ENCODE results near the gene SRCIN1. TPM values are rescaled to one million over a fixed set of nuclear protein-coding genes. Genes with fewer than 3 reads are reported as not detected.

Gene SRCIN1
- total RNA-seq, 1 donor from 2014 or later = 0.05 TPM

DNA sequence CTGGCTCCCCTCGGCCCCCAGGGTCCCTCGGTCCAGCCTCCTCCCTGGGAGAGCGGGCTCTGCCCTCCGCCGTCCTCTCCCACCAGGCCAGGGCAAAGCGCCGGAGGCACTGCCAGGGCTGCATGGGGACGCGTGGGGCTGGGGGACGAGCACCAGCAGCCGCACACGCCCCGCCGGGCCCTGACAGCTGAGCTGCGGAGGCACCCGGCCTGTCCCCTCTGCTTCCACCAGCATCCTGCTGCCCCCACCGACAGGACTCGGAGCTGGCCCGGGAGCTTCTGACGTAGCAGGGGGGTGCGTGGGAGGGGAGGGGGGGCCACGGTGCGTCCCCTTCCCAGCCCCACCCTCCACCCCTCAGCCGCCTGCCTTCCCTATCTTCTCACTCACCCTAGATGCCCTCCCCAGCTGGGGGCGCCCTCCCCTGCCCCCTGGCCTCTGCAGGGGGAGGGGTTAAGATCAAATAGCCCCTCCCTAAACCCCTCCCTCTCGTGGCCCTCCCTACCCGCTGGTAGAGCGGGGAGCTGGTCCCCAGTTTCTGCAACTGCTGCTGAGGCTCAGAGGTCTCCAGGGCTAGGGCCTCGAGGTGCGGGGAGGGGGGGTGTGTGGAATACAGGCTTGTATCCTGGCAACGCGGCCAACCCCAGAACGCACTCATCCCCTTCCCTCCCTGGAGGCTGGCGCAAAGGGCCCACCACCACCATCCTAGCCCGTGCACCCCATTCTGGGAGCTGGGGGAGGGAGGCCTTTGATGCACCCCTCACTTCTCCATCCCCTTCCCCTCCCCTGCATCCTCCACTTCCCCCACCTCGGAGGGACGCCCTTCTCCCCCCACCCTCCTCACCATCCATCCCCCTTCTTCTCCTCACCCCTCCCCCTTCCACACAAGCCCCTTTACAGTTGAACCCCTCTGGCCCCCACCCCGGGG lies 1.0 kb downstream of the SRCIN1 start:
- Mint-ChIP-seq H3K9me3 (ENCODE audit: unreplicated experiment) (no peaks in the 10 kb centered on the region), H3K27ac (ENCODE audit: unreplicated experiment) (no peak overlapping the region), H3K4me3 (ENCODE audit: unreplicated experiment) (no peak overlapping the region), H3K4me1 (ENCODE audit: unreplicated experiment) (peaks cover 10% of the 10 kb centered on the region), H3K36me3 (ENCODE audit: unreplicated experiment) (no peaks in the 10 kb centered on the region), H3K27me3 (ENCODE audit: unreplicated experiment) (peaks cover 60% of the 10 kb centered on the region)
- DNase-seq (ENCODE audit: extremely low spot score, unreplicated experiment) = no peak
- TF ChIP-seq CTCF (IDR thresholded peaks at IDR 0.05) = no peak

DNA sequence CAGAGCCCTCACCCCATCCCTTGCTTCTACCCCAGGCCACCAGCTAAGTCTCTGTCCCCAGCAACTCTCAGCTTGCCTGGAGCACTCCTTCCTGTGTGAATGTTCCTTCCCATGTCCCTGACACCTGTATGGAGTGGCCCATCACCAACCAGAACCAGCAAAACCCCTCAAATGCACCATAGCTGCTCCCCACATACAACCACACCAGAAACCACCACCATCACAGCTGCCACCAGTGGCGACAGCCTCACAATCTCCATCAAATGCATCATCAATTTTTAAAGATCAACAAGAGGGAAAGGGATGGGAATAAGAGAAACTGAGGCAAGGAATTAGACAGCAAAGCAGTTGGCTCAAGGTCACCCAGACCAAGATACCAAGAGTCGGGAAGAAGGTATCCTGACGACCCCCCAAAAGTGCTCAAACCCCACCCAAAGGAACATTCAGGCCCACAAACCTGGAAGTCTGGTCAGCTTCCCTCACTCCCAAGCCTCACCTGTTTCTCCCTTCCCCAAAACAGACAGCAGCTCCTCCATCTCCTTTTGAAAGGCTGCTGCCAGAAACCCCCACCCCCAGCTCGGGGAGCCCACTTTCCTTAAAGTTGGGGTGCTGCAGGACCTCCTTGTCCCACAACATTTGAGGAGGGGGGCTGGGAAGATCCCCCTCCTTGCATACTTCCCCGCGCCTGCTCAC lies 1.8 kb downstream of the SRCIN1 start:
- Mint-ChIP-seq H3K36me3 (ENCODE audit: unreplicated experiment) (no peaks in the 10 kb centered on the region), H3K4me1 (ENCODE audit: unreplicated experiment) (peaks cover 10% of the 10 kb centered on the region), H3K27ac (ENCODE audit: unreplicated experiment) (no peak overlapping the region), H3K27me3 (ENCODE audit: unreplicated experiment) (peaks cover 60% of the 10 kb centered on the region), H3K4me3 (ENCODE audit: unreplicated experiment) (no peak overlapping the region), H3K9me3 (ENCODE audit: unreplicated experiment) (no peaks in the 10 kb centered on the region)
- no peak for TF ChIP-seq CTCF (IDR thresholded peaks at IDR 0.05)
- no peak for DNase-seq (ENCODE audit: extremely low spot score, unreplicated experiment)

DNA sequence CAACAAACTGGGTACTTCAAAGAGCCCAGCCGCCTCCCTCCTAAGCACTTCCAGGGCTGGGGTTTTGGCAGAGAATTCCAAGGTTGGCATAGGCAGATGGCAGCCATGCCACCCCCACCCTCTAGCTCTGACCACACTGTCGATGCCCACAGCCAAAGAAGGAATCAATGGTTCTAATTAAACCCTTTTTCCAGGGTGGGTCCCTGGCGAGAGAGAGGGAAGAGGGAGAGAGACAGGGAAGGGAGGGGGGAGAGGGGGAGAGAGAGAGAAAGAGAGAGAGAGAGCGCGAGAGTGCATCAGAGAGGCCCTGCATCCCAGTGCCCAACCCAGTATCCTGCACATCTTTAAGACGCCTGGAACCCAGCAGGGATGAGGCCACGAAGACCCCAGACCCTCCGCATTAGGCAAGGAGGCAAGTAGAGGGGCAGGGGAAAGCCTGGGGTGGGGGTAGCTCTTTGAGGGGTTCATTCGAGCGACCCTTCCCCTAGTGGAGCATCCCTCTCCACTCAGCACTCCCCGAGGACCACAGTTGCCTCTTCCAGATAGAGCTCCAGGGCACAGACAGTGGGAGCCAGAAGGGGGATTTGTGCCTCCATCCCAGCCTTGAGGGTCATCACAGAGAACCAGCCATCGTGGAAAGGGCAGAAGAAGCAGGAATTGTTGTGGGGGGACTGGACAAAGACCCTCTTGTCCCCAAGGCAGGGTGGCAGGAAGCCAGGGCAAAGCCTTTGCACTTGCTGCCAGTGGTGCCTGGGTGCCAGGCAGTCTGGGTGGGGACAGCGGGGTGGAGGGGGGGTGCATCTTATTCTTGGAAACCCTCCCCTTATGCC lies 2.6 kb downstream of the SRCIN1 start:
- no peak overlapping the region for H3K27ac Mint-ChIP-seq (ENCODE audit: unreplicated experiment)
- TF ChIP-seq CTCF (IDR thresholded peaks at IDR 0.05) = no peak
- DNase-seq (ENCODE audit: extremely low spot score, unreplicated experiment) = no peak
- no peaks in the 10 kb centered on the region for H3K9me3 Mint-ChIP-seq (ENCODE audit: unreplicated experiment)
- H3K27me3 Mint-ChIP-seq (ENCODE audit: unreplicated experiment) = peaks cover 59% of the 10 kb centered on the region
- H3K4me3 Mint-ChIP-seq (ENCODE audit: unreplicated experiment) = no peak overlapping the region
- H3K4me1 Mint-ChIP-seq (ENCODE audit: unreplicated experiment) = peaks cover 10% of the 10 kb centered on the region
- no peaks in the 10 kb centered on the region for H3K36me3 Mint-ChIP-seq (ENCODE audit: unreplicated experiment)

GRCh38 chr17:38602453-38602852 lies 3.3 kb downstream of the SRCIN1 start:
- Mint-ChIP-seq H3K4me3 (ENCODE audit: unreplicated experiment) (no peak overlapping the region), H3K36me3 (ENCODE audit: unreplicated experiment) (no peaks in the 10 kb centered on the region), H3K9me3 (ENCODE audit: unreplicated experiment) (no peaks in the 10 kb centered on the region), H3K27me3 (ENCODE audit: unreplicated experiment) (peaks cover 59% of the 10 kb centered on the region), H3K4me1 (ENCODE audit: unreplicated experiment) (peaks cover 10% of the 10 kb centered on the region), H3K27ac (ENCODE audit: unreplicated experiment) (no peak overlapping the region)
- DNase-seq (ENCODE audit: extremely low spot score, unreplicated experiment) = no peak
- TF ChIP-seq CTCF (IDR thresholded peaks at IDR 0.05) = no peak

Measured in osteocyte (in vitro differentiated cells).